Measurements from ENCODE around the gene SNAP25. TPM values are rescaled to one million over a fixed set of nuclear protein-coding genes. Genes with fewer than 3 reads are reported as not detected.

SNAP25 gene
- total and polyA plus RNA-seq, 9 donors: 5.1 to 19.8 (median 11.3) TPM

DNA sequence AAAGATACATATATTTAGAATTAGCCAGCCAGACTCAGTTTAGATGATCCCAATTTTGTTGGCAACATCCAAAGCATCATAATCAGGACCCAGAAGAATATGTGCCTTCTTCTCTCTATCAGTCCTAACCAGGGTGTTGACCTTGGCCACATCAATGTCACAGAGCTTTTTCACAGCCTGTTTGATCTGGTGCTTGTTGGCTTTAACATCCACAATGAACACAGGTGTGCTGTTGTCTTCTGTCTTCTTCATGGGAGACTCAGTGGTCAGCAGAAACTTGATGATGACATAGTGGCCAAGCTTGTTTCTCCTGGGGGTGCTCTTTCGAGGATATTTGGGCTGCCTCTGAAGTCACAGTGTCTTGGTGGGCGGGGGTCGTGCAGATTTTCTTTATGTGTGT lies 130.5 kb downstream of the SNAP25 start:
- no peak for TF ChIP-seq POLR2A (IDR thresholded peaks at IDR 0.05)
- TF ChIP-seq, protein P1, sequence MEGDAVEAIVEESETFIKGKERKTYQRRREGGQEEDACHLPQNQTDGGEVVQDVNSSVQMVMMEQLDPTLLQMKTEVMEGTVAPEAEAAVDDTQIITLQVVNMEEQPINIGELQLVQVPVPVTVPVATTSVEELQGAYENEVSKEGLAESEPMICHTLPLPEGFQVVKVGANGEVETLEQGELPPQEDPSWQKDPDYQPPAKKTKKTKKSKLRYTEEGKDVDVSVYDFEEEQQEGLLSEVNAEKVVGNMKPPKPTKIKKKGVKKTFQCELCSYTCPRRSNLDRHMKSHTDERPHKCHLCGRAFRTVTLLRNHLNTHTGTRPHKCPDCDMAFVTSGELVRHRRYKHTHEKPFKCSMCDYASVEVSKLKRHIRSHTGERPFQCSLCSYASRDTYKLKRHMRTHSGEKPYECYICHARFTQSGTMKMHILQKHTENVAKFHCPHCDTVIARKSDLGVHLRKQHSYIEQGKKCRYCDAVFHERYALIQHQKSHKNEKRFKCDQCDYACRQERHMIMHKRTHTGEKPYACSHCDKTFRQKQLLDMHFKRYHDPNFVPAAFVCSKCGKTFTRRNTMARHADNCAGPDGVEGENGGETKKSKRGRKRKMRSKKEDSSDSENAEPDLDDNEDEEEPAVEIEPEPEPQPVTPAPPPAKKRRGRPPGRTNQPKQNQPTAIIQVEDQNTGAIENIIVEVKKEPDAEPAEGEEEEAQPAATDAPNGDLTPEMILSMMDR (IDR thresholded peaks at IDR 0.05): no peak
- TF ChIP-seq EP300 (IDR thresholded peaks at IDR 0.05): no peak
- WGBS, 3 donors: 78 to 93% (median 89%) methylated on average over 3 of the region's 3 CpGs
- Histone ChIP-seq H3K27ac (no peak overlapping the region), H3K9me3 (no peaks in the 10 kb centered on the region), H3K4me1 (ENCODE audit: insufficient read depth) (peaks cover 3% of the 10 kb centered on the region), H3K4me3 (no peak overlapping the region), H3K36me3 (no peaks in the 10 kb centered on the region), H3K27me3 (no peaks in the 10 kb centered on the region)
- no peak for DNase-seq
- intact Hi-C loops (cut with DNase I): no loop called here

DNA sequence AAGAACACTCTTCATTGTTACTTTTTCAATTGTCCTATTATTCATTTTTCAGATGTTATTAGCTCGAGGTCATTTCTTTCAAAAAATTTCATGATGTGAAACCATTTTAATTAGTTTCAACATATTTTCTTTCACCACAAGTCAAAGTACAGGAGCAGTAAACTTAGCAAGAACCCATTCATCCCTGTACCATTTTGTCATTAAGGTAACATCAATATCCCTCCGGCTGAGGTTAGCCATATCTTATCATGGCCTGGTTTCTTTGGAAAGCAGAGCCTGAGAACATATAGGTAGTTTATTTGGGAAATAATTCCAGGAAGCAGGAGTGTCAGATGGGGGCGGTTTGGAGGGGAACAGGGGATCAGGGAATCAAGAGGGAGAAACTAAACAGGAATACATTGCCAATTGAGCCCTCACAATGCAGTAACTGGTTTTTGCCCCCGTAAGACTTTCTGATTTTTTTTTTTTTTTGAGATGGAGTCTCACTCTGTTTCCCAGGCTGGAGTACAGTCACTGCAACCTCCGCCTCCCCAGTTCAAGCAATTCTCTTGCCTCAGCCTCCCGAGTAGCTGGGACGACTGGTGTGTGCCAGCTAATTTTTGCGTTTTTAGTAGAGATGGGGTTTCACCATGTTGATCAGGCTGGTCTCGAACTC lies 131.7 kb downstream of the SNAP25 start:
- no peaks in the 10 kb centered on the region for H3K36me3 ChIP-seq
- no peak overlapping the region for H3K4me3 ChIP-seq
- no peak overlapping the region for H3K27ac ChIP-seq
- no peaks in the 10 kb centered on the region for H3K9me3 ChIP-seq
- no peaks in the 10 kb centered on the region for H3K27me3 ChIP-seq
- peaks cover 3% of the 10 kb centered on the region for H3K4me1 ChIP-seq (ENCODE audit: insufficient read depth)
- TF ChIP-seq EP300 (IDR thresholded peaks at IDR 0.05) (no peak), POLR2A (IDR thresholded peaks at IDR 0.05) (no peak)
- TF ChIP-seq, protein P1 (IDR thresholded peaks at IDR 0.05): no peak
- no peak for DNase-seq
- WGBS, 3 donors: 94 to 96% (median 94%) methylated on average over 9 of the region's 9 CpGs
- intact Hi-C loops (cut with DNase I): no loop called here

DNA sequence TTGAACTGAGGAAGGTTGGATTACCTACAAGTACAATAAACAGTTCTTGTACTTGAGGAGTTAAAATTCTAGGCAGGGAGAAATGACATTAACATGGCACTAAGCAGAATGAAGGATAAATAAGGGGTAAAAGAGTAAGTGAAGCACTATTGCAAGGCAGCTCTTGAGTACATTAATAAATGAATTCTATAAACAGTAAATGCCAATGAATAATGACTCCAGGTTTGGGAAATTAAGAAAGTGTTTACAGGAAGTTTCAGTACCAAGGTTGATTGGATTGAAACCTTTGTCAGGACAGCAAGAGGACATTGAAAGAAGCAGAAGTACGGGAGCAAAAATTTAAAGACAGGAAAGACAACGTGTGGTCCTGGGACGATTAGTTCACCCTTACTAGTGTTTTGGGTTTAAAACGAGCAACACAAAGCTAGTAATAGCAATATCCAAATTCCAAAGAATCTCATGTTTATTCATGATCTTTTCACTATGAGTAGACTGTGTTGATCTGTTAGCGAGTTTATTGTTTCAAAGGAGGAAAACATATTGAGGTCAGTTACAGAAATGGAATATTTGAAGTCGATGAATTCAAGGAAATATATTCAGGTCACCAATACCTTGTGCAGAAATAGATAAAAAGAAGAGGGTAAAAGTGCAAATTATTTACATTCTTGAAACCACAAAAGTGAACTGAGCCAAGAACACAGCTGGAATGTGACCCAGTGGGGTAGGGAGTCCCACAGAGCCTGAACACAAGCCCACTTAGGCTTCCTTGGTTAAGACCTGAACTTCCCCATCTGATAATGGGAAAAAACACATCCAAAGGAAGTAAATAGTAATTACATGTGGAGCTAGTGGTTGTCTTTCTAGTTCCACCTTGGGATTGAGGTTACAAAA lies 134.5 kb downstream of the SNAP25 start:
- 1 to 14% (median 4%) methylated on average over 6 of the region's 6 CpGs for WGBS, 3 donors
- DNase-seq: no peak
- intact Hi-C loops (cut with DNase I): no loop called here
- Histone ChIP-seq H3K9me3 (no peaks in the 10 kb centered on the region), H3K27ac (no peak overlapping the region), H3K4me1 (ENCODE audit: insufficient read depth) (peaks cover 3% of the 10 kb centered on the region), H3K27me3 (no peaks in the 10 kb centered on the region), H3K36me3 (no peaks in the 10 kb centered on the region), H3K4me3 (no peak overlapping the region)
- no peak for TF ChIP-seq EP300 (IDR thresholded peaks at IDR 0.05)
- TF ChIP-seq, protein P1 (IDR thresholded peaks at IDR 0.05): no peak
- TF ChIP-seq POLR2A (IDR thresholded peaks at IDR 0.05): no peak

DNA sequence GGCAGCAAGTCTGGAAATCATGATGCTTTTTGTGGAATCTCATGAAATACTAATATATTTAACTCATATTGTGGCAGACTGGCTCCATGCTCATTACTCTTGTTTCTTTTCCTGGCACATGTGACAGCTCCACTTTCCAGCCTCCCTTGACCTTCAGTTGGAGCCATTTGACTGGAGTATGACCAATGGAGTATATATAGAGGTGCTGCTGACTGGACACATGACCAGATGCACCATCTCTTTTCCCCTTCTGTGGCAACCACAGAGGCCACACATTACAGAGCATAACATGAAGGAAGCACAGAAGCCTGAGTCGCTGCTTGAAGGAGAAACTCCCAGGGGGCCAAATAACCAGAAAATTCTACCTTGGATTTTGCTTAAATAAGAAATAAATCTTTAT lies 138.0 kb downstream of the SNAP25 start:
- Histone ChIP-seq H3K27me3 (no peaks in the 10 kb centered on the region), H3K4me3 (no peak overlapping the region), H3K4me1 (ENCODE audit: insufficient read depth) (peaks cover 3% of the 10 kb centered on the region), H3K27ac (no peak overlapping the region), H3K9me3 (no peaks in the 10 kb centered on the region), H3K36me3 (no peaks in the 10 kb centered on the region)
- intact Hi-C loops (cut with DNase I): no loop called here
- no peak for TF ChIP-seq EP300 (IDR thresholded peaks at IDR 0.05)
- TF ChIP-seq, protein P1 (IDR thresholded peaks at IDR 0.05): no peak
- no peak for TF ChIP-seq POLR2A (IDR thresholded peaks at IDR 0.05)
- WGBS, 3 donors: 96 to 100% (median 96%) methylated on average over 1 of the region's 1 CpG
- no peak for DNase-seq

Small RNA genes within 50 kb of the gene (small RNA-seq; reads per million reads assigned to genes)
- not detected for gene HIGD1AP15

Other genes starting within 250 kb of the SNAP25 start
- 1 to 10 TPM; 1.8 to 6.9 (median 4.1) TPM for gene ANKEF1, start 183.8 kb upstream of the SNAP25 start, total RNA-seq
- gene ANKEF1, start 183.8 kb upstream of the SNAP25 start, polyA plus RNA-seq: 1 to 10 TPM; 1.1 to 3.6 TPM
- gene MKKS, start 215.4 kb downstream of the SNAP25 start, total RNA-seq: 10 to 100 TPM in 5 of 7 donors, 1 to 10 TPM in 2; 7.7 to 15.9 (median 15.0) TPM
- gene MKKS, start 215.4 kb downstream of the SNAP25 start, polyA plus RNA-seq: 10 to 100 TPM; 14.9 to 21.9 TPM
- 1 to 10 TPM; 1.7 to 5.1 (median 3.0) TPM for gene SLX4IP, start 216.5 kb downstream of the SNAP25 start, total RNA-seq
- gene SLX4IP, start 216.5 kb downstream of the SNAP25 start, polyA plus RNA-seq: 1 to 10 TPM in 1 of 2 donors, under 1 TPM in 1; 0.98 to 2.8 TPM

All from ovary (tissue), 9 donors.